GF-D8 (cell line): ENCODE results near the gene RFLNA.

Source experiments
- DNase-seq: peaks from one replicate; lab custom pipeline; 2025; lab: John Stamatoyannopoulos, UW

The RFLNA gene

DNA sequence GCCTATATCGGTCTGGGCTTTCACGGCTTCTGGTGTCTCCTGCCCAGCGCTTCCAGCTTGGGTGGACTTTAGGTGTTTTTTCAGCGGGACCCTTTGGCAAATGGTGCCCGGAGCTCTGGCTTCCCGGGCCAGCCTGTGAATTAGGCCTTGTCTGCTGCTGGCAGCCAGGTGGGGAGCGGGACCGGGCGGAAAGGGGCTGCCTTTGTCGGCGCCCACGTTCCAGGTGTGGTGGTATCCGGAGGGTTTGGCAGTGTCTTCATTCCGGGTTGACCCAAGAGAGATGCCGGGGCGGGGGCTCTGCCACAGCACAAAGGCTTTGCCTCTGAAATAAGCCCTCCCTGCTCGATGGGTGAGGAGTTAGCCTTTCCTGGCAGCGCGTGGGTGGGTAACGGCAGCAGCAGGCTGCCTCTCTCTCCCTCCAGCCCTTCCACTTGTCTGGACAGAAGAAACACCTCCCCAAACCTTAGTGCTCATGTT is 9.5 kb downstream of the RFLNA start:
- DNase-seq = no peak

DNA sequence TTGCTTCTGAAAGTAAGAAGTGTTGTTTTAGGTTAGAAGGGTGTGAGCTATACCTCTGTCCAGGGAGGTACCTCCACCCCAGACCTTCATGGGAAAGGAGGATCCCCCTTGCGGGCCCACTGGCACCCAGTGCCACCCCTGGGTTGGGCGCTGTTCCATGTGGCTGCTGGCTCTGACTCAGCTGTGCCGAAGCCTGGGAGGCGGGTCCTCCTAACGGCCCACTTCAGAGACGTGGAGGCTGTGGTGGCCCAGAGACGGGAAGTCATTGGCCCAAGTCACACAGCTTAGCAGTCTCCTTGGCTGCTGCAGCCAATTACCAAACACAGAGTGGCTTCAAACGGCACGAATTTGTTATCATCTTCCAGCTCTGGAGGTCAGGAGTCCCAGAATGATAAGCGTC is 10.2 kb downstream of the RFLNA start:
- no peak for DNase-seq

DNA sequence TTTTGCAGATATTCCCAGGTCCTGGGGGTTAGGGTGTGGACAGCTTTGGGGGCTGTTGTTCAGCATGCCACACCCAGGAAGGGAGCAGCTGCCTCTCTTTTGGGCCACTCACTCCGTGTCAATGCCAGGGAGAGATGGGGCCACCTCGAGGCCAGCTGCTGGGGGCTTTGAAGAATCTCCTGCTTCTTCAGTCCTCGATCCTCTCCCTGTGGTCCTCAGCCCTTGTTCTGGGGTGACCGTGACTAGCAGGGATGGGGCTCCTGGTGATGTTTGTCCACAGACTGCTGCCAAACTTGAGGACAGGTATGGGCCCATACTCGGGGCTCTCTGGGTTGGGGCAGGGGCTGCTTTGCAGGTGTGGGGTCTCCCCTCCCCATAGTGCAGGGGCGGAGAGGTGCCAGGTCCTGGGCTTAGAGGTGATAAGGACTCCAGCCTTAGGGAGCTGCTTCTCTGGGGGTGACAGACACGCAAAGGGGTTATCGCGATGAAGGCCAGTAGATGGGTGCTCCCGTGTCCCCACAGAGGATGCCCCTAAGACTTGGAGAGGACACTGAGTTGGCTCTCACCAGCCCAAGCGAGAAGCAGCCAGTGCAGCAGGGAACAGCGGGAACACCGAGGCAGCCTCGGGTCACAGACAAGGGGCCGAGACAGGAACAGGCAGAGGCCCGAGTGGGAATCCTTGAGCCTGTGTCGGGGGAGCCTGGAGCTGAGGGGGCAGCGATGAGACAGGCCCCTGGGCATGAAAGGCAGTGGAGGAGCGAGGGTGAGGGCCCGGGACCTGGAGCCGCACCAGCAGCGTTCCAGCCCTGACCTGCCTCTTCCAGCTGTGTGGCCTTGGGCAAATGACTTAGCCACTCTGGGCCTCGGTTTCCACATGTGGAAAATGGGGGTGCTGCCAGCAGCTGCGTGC is 11.1 kb downstream of the RFLNA start:
- DNase-seq = no peak

DNA sequence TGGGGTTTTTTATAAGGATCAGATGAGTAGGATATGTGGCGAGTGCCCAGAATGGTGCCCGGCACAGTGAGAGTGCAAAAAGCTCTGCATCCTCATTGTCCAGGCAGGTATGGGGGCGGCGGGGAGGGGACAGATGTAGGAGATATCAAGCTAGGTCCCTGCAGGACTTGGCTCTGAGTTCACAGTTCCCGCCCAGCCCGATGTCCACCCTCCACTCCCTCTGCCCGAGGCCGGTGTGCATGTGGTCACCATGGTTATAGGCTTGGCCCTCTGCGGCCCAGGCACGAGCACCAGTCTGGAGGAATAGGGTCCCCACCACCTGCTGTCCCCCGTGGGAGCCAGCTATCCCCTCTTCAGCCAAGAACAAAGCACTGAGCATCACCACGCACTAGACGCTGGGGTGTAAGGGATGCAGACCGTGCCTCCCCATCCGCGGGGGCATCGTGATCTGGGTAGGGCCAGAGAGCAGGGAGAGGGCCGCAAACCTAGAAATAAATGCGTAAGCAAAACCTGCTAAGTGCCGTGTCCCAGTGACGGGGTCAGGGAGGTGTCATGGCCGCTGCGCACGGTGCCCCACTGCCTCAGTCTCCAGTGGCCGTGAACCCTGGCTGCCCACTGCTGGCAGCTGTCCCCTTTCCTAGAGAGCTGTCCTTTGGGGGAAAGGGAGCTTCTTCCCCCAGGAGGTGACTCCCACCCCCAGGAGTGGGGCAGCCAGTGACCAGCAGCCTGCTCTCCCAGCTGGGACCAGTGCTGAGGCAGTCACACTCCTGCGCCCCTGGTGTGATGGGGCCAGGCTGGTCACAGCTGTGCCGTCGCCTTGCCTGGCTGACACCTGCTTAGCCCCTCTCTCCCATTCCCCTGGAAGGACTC is 12.0 kb downstream of the RFLNA start:
- no peak for DNase-seq

DNA sequence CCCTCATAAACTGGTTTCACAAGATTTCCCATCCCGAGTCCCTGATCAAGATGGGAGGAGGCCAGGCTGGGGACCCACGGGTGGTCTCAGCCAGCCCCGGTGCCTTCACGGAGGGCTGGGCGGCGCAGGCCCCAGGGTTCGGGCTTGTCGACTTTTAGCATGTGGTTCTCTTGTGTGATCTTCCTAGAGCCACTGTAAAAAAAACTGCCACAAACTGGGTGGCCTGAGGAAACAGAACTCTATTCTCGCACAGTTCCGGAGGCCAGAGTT is 12.6 kb downstream of the RFLNA start:
- DNase-seq = no peak

DNA sequence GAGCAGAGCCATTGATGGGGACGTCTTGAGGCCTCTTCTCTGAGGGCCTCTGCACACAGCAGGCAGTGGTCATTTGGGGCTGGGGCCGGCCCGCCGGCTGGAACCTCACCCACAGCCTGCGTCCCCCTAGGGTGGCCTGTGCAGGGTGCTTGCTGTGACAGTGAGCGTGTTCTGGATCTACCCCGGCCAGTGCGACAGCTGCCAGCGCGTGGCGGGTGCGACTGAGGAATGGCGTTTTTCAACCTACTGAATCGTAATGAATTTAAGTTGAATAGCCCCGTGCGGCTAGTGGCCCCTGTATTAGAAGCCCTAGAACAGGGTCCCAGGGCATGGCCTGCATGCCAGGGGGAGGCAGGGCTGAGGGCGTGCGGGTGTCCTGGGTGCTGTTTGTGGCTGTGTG is 13.8 kb downstream of the RFLNA start:
- DNase-seq = no peak

DNA sequence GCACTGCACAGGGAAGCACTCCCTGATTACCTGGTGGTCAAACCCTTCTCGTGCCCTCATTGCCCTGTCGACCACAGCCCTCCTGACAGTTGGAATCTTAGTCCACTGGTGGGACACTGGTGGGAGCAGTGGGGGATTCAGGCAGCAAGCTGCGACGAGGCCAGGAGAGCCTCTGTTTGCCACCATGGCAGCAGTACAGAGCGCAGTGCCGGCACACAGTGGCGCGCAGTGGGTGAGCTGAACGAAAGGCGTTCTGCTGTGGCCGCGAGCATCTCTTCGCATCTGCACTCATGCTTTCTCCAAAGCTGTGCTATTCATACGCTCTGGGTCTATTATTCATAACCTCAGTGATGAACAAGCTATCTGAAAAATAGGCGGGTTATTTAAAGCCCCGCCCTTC is 14.3 kb downstream of the RFLNA start:
- no peak for DNase-seq

DNA sequence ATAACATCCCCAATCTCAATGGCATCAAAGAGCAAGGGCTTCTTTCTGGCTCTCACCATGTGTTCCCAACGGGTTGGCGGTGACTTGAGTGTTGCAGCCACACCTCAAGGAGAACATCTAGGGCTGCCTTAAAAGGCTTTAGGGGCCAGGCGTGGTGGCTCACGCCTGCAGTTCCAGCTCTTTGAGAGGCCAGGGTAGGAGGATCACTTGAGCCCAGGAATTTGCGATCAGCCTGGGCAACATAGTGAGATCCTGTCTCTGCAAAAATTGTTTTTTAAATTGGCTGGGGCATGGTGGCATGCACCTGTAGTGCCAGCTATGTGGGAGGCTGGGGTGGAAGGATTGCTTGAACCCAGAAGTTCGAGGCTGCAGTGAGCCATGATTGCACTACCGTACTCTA is 14.9 kb downstream of the RFLNA start:
- no peak for DNase-seq

DNA sequence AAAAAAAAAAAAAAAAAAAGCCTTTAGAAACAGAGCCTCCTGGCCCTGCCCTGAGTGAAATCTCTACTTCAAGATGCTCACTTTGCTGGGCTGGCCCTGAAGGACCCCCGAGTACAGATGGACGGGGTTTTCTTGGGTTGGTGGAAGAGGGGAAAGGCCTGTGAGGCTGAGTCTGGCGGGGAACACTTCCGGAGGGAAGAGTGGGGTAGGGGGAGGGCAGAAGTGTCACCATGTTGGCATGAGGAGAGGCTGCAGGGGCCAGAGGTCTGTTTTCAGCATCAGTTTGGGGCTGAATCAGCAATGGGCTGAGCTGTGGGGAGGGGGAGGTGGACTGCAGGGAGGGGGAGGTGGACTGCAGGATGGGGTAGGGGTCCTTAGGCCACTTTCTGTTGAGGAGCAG is 15.3 kb downstream of the RFLNA start:
- DNase-seq = no peak

DNA sequence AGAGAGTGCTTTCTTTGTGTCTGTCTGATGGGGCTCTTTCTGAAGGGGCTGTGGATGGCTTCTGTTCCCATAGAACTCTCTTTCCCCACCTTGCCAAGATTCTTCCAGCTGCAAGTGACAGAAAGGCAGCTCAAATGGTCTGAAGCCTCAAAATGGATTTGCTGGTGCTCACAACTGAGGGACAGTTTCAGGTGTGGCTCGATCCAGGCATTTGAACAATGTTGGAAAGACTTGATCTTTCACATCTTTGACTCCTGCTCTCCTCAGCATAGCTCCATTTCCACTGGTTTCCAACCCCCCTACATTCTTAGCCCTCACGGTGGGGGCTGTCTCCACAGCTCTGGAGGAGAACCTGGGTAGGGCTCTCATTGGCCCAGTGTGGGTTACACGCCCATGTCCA is 15.9 kb downstream of the RFLNA start:
- DNase-seq = no peak

DNA sequence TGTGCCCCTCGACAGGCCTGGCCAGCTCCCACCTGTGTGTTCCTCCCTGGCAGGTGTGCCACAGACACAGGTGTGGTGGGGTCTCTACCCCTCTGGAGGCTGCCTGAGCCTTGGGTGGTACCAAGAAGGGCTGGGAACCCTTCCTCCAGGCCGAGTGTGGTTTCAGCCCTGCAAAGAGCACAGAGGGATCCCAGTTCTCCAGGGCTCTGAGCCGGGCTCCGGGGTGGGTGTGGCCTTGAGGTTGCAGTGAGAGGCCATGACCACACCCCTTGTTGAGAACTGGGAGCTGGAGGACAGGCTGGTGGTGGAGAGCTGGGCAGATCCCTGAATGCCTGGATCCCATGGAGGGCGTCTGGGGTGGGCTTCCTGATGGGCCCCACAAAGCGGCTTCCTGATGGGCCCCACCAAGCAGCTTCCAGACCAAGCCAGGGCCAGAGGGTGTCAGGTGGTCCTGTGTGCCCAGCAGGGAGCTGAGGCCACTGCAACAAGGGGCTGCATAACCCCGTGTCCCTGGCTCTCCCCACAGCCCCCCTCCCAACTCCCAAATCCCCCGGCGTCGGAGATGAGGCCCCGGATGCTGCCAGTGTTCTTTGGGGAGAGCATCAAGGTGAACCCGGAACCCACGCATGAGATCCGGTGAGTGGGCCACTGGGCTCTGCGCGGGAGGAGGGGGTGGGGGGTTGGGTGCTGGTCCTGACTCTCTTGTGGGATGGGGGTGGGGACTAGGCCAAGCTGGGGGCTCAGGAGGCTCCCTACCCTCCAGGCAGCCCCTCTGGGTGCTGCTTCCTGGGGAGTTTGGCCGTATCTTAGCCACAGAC is 16.6 kb downstream of the RFLNA start:
- DNase-seq = no peak

DNA sequence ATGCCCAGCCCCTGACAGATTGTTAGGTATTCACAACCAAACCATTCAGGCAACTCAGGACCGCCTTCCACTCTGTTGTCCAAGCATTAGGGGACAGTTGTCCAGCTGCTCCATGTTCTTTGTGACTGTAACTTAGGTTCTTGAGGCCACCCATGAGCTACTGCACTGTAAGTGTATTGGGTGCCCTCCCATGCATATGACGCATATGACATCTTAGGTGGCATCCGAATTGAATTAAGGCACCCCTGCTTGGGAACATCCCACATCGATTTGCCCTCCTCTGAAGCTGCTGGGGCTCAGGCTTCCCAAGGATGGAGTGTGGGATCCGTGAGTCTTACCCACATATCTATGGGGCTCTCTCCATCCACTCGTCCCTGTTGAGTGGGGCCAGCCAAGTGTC is 17.7 kb downstream of the RFLNA start:
- no peak for DNase-seq

DNA sequence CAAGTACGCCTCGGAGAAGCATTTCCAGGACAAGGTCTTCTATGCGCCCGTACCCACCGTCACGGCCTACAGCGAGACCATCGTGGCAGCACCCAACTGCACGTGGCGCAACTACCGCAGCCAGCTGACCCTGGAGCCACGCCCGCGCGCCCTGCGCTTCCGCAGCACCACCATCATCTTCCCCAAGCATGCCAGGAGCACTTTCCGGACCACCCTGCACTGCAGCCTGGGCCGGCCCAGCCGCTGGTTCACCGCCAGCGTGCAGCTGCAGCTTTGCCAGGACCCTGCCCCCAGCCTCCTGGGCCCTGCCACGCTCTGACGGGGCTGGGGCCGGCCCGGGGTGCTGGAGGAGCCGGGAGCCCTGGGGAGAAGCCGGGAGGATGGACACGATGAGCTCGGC is 19.3 kb downstream of the RFLNA start:
- DNase-seq = no peak

DNA sequence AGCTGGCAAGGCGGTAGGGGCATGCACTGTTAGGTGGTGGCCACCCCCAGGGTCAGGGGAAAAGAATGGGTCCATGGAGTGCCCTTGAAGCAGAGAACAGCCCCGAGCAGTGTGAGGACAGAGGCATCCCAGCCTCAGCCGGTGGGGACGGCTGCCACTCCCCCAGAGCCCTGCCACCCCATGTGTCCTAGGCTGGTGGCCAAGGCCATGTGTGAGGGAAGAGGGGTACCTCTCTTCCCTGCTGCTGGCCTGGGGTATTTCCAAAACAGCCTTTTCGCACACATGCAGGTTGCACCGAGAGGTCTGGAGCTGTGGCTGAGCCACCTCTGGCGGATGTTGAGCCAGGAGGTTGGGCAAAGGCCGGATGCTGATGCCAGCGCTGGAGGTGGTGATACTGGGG is 19.9 kb downstream of the RFLNA start:
- no peak for DNase-seq

DNA sequence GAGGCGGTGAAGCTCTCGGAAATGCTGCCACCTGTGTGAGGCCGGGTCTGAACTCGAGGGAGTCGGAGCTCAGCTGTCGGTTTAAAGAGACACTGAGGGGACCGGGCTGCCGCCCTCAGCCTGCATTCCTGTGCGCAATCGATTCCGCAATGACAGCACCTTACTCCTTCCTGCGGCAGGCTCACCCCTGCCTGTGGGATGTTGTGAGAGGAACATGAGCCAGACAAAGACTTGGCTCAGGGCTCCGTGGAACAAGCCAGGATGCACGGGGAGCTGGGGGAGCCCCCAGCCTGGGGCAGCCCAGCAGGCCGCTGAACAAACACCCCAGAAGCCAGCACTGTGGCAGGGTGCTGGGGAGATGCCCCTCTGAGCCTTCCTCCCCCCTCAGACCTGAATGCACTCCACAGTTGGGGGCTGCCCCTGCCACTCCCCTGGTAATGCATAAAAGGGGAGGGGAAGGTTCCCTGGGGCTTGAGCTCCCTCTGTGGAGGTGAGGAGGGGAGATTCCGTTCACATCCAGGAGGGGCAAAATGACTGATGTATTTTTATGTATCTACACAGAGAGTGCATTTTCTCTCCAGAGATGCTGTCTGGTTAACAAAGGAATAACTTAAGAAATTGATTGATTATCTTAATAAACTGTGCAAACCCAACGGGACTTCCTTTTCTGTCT is 20.6 kb downstream of the RFLNA start:
- no peak for DNase-seq

DNA sequence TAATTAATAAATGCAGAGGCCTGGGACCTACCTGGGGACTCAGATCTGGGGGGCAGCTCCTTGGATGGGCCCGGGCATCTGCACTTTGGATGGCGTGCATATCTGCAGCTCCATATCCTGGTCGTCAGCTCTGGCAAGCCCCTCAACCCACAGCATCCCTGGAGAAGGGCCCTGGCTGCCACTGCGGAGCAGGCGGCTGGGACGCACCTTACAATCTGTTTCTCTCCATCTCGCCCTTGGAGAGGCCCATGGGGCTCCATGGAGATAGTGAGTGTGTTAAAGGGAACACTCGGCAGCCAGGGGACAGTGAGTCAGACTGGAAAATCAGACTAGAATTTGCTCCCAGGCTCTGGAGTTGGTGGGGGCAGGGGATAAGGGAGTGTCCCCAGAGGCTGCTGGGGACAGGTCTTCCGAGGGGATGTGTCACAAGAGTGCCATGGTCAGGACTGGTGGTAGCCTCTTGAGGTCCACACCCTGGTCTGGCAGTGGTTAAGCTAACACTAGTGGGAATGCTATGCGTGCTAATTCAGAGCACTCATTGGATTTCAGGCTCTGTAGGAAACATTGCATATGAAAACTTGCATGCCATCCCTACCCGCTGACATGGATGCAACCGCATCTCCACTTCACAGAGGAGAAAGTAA is 21.5 kb downstream of the RFLNA start:
- no peak for DNase-seq

DNA sequence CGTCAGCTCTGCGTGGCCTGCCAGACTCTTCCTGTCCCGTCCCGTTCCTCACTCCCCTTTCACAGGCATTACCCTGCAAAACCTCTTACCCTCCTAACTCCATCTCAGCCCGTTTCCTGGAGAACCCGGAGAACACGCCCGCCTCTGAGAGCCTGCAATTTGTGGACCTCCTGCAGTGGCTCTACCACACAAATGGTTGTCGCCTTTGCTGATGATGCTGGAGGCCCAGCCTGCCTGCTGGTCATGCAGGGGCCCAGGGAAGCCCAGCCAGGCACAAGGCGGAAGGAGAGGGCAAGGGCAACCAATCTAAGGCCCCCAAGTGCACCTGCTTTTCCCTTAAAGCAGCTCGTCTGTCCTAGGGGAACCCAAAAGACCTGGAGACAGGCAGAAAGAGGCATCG is 22.5 kb downstream of the RFLNA start:
- no peak for DNase-seq

DNA sequence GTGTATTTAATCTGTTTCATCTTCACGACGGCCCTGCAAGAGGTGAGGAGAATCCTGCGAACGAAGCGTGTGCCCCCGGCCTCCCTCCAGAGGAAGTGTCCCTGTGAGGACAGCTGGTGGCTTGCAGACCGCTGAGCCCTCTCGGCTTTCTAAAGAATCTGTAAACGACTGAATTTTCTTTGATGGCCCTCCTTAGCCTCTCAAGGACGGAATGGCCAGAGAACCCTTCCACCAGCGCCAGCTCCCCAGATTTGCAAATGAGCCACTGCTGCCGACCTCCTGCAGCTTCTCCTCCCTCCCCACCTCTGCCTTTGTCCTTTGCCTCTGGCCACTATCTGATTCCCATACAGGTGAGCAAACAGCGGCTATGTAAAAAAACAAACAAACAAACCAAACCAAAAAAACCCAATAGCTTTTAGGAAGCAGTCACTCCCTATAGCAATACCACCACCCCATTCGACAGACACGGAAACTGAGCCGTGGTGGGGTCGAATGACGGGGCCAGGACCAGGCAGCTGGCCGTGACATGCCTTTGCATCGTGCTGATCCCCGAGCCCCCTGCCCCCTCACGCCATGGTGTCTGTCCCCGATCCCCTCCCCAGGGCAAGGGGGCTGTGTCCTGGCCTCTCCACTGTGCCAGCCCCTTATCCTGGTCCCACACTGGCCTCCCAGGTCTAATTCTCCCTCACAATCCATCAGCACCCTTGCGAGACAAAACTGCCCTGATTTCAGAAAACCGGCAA is 23.6 kb downstream of the RFLNA start:
- DNase-seq = no peak

DNA sequence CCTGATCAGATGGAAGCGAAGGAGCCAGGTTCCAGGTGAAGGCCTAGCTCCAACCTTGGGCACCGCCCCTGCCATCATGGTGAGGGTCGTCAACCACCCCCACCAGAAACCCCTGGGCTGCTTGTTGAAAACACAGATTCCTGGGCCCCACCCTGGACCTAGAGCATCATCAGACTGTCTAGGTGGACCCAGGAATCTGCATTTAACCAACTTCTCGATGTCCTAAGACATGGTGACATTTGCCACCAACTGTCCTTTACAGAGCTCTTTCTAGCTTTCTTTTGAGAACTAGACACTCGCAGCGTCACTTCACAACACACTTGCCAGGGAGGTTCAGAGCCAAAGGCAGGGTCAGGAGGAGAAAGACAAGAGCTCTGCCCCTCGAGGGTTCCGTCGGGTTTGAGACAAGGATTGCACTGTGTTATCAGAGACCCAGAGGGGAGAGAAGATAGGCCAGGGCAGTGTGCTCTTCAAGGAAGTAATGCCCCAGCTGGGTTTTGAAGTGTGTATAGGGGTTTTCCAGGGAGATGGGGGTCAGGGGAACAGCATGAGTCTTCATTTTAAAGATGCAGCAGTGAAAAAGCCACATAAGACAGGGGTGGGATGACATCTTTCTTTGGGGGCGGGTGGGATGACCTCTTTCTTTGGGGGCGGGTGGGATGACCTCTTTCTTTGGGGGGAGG is 24.6 kb downstream of the RFLNA start:
- no peak for DNase-seq

DNA sequence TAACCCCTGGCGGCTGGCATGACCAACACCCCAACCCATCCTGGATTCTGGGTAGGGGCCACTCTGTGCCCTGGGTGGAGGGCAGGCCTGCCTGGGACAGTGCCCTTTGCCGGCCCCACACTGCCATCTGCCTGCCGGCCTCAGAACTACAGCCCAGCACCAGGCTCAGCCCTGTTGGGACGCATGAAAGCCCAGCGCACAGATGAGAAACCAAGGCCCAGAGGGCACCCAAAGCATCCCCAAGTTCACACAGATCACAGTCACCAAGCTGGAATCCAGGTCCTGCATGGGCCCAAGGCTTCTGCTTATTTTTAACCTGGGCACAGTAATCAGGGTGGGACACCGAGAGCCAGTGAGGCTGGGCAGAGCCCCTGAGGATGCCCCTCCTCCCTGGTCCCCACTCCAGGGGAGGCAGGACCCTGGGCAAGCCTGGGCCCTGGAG is 26.2 kb downstream of the RFLNA start:
- no peak for DNase-seq
